OCI-LY3 (cell line): ENCODE measurements around the gene PSME4.

Source experiments
- CTCF ChIP-seq: fragments of 200-600, 300-600 bp; sonication (generic); IDR thresholded peaks from 2 replicates; pipeline ENCODE4 v1.5.1; 2014; ENCODE audit warnings: antibody characterized with exemption, low read length, low read depth
- EZH2phosphoT487 ChIP-seq: fragments of 200-600 bp; shearing (Covaris generic); IDR thresholded peaks from 2 replicates; pipeline ENCODE4 v1.6.1; 2018; ENCODE audit warnings: antibody characterized with exemption, mixed run types, low read depth

DNA sequence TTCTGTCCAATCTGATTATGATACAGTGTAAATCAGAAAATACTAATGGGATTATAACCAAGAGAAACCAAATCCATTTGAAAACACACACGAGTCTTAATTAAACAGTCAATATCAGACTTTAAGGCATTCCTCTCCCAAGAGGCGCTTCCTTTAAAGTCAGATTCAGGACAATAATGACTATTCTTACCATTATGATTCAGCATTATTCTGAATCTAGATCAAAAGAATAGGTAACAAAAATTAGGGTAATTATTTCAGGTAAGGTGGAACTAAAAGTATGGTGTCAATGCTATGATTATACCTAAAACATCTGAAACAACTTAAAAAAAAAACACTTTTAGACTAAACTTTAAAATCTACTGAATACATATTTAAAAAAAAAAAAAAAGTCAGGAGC is 12.3 kb downstream of the PSME4 start:
- TF ChIP-seq CTCF, result no peak
- TF ChIP-seq EZH2phosphoT487, result no peak
